Activated CD4-positive, alpha-beta memory T cell treated with anti-CD3 and anti-CD28 coated beads, Interleukin-2, amount 10 ng/mL, durations not matched to agents 7 days and 5 days (primary cell): ENCODE measurements around the gene CLRN1. TPM values are rescaled to one million over a fixed set of nuclear protein-coding genes. Genes with fewer than 3 reads are reported as not detected.

Source experiments
- CTCF ChIA-PET: fragments of 350-600 bp; sonication (Branson Sonifier 250); formaldehyde crosslinking; loops from one replicate; lab custom pipeline; 2021; ENCODE audit warnings: antibody characterized with exemption, inconsistent platforms; lab: Charles Lee
- POLR2A ChIA-PET: fragments of 350-600 bp; sonication (Branson Sonifier 250); formaldehyde crosslinking; loops from one replicate; lab custom pipeline; 2021; ENCODE audit warnings: antibody characterized with exemption; lab: Charles Lee
- DNase-seq: peaks from one replicate; pipeline ENCODE4 v3.0.0-alpha.2; 2020
- H3K27ac Mint-ChIP-seq: one replicate; pipeline ENCODE4 v1.8.0; 2021; ENCODE audit warnings: mild to moderate bottlenecking, mixed read lengths
- H3K27me3 Mint-ChIP-seq: one replicate; pipeline ENCODE4 v1.8.0; 2021; ENCODE audit warnings: mixed read lengths
- H3K36me3 Mint-ChIP-seq: one replicate; pipeline ENCODE4 v1.8.0; 2021; ENCODE audit warnings: low read depth, mixed read lengths
- H3K4me1 Mint-ChIP-seq: one replicate; pipeline ENCODE4 v1.8.0; 2021; ENCODE audit warnings: mixed read lengths
- H3K4me3 Mint-ChIP-seq: one replicate; pipeline ENCODE4 v1.8.0; 2021; ENCODE audit warnings: mild to moderate bottlenecking, mixed read lengths
- H3K9me3 Mint-ChIP-seq: one replicate; pipeline ENCODE4 v1.8.0; 2021; ENCODE audit warnings: mixed read lengths
- total RNA-seq, 2 experiments: library from RNA; stranded (reverse); gene quantifications; one replicate each; pipeline ENCODE4 v1.2.3, GENCODE V29; 2021

CLRN1 gene, protein sequence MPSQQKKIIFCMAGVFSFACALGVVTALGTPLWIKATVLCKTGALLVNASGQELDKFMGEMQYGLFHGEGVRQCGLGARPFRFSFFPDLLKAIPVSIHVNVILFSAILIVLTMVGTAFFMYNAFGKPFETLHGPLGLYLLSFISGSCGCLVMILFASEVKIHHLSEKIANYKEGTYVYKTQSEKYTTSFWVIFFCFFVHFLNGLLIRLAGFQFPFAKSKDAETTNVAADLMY
- not detected for total RNA-seq

DNA sequence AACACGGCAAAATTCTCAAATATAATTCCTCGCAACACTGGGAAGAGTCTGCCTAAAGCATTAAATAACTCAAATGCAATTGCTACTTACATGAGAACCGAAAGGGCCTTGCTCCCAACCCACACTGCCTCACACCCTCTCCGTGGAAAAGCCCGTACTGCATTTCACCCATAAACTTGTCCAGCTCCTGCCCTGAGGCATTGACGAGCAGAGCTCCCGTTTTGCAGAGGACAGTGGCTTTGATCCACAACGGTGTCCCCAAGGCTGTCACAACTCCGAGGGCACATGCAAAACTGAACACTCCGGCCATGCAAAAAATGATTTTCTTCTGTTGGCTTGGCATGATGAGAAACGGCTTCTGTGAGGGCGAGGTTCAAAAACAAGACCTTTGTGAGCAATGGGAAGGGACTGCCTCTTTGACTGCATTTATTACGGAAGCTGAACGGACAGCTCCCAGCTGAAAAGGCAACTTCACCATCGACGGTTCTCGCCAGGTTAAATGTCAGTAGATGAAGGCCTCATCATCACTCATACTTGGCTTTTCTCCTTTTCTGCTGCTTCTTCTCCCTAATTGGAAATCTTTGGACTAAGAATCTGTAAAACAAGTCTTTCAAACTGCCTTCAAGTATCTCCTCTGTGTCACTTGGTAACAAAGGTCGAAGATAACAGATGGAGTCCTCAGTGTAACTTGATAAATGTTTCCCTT, at the start of gene CLRN1:
TSS of gene CLRN1 (minus strand) at position 362 of the 706 bp plus-strand sequence. CDS start at position 343, 19 bp downstream.
- no peaks in the 10 kb centered on the region for H3K36me3 Mint-ChIP-seq
- H3K4me1 Mint-ChIP-seq, result no peaks in the 10 kb centered on the region
- H3K27me3 Mint-ChIP-seq, result peaks cover 17% of the 10 kb centered on the region
- no peak for DNase-seq
- ChIA-PET POLR2A (no interaction called here), CTCF (no interaction called here)
- no peak within 1 kb of the TSS for H3K27ac Mint-ChIP-seq
- H3K4me3 Mint-ChIP-seq, result no peak within 1 kb of the TSS
- no peaks in the 10 kb centered on the region for H3K9me3 Mint-ChIP-seq

DNA sequence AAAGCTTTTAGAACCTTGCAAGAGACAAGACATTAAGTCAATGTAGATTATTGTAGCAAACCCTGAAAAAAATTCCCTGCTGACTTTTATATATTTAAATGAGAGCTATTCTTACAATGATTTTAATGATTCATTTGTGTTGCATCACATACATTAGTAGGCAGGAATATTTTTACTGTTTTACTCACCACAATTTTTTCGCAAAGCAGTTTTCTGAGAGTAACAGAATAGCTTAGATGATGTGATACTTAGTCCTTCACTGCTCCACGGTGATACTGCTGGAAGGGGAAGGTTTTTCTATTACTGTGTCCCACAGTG, 43.9 kb upstream of the CLRN1 start:
- Mint-ChIP-seq H3K27ac (no peak overlapping the region), H3K27me3 (peaks cover 21% of the 10 kb centered on the region), H3K9me3 (no peaks in the 10 kb centered on the region), H3K4me1 (no peaks in the 10 kb centered on the region), H3K4me3 (no peak overlapping the region), H3K36me3 (no peaks in the 10 kb centered on the region)
- DNase-seq, result no peak
- ChIA-PET CTCF (interaction anchor here (0.6 to 1.2 kb wide), 2 partner anchors 70 to 161 kb away, joined by 3 read pairs; no protein-coding TSS in a partner anchor), POLR2A (no interaction called here)

DNA sequence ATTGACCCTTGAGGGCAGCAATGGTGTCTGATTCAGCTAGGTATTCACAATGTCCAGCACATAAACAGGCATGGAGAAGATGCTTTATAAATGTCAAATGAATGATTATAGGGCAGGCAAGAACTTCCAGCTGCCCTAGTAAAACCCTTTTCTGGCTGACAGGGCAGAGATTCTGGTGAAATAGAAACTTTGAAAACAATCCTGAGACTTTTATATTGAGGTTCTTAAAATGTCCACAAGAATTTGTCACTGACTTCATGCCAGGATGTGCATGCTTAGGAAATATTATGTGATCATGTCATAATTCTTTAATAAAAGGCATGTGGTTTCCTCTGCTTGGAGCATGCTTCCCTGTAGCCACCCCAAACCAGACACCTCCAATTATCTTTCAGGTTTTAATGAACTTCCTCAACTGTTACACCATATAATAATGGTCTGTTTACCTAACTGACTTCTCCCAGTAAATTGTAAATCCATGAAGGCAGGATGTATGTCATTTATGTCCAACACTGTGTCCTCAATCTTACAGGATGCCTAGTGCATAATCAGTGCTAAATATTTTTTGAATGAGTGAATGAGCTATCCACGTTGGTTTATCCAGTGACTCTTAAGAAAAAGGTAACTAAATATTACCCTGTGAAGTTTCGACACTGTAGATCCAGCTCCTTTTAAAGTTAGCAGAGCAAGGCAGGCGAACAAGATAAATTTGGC, 43.4 kb upstream of the CLRN1 start:
- DNase-seq, result no peak
- Mint-ChIP-seq H3K27me3 (peaks cover 18% of the 10 kb centered on the region), H3K4me3 (no peak overlapping the region), H3K27ac (no peak overlapping the region), H3K36me3 (no peaks in the 10 kb centered on the region), H3K9me3 (no peaks in the 10 kb centered on the region), H3K4me1 (no peaks in the 10 kb centered on the region)
- ChIA-PET POLR2A (no interaction called here), CTCF (interaction anchor here (1.2 kb wide), 1 partner anchor 71 kb away, joined by 3 read pairs; no protein-coding TSS in a partner anchor)

DNA sequence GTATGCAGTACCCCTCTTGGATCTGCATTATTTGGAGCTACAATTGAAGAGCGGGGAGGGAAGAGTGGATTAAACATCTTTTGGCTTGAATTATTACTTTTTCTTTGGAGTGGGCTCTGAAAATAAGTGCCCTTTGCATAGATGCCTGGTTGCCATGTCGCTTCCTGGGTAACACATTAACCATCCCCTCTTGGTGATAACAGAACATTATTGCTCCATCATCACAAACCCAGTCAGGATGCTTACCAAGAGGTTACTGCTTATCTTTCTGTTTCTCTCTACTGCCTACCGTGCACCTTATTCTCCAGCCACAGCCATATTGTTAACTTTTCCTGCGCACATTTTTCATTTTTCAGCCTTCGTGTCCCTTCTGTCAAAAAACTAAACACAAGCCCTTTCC, 42.7 kb upstream of the CLRN1 start:
- CTCF ChIA-PET, result no interaction called here
- POLR2A ChIA-PET, result no interaction called here
- Mint-ChIP-seq H3K36me3 (no peaks in the 10 kb centered on the region), H3K27me3 (peaks cover 18% of the 10 kb centered on the region), H3K27ac (no peak overlapping the region), H3K9me3 (no peaks in the 10 kb centered on the region), H3K4me3 (no peak overlapping the region), H3K4me1 (no peaks in the 10 kb centered on the region)
- DNase-seq, result no peak

DNA sequence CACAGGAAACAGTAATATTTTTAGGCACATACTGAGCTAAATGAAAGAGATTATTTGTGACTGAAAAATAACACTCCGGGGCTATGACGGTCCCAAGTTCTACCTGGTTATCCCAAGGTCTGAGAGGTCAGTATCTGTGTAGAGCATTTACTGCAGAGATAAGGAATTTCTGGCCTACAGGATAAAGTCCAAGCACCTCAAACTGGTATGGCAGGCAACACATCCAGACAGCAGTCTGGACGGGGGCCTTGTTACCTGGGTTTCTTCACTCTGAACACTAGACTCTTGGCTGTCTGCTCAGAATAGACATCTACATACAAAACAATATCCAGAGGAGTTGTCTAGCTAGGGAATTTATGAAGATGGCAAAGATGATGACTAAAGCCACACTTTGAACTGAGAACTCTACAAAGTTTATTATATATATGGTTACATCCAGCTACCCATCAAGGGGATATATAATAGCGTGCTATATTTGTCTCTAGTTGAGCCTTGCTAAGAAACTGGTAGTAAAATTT, 42.0 kb upstream of the CLRN1 start:
- Mint-ChIP-seq H3K4me3 (no peak overlapping the region), H3K27me3 (peaks cover 19% of the 10 kb centered on the region), H3K4me1 (no peaks in the 10 kb centered on the region), H3K27ac (no peak overlapping the region), H3K9me3 (no peaks in the 10 kb centered on the region), H3K36me3 (no peaks in the 10 kb centered on the region)
- CTCF ChIA-PET, result no interaction called here
- no peak for DNase-seq
- POLR2A ChIA-PET, result no interaction called here

DNA sequence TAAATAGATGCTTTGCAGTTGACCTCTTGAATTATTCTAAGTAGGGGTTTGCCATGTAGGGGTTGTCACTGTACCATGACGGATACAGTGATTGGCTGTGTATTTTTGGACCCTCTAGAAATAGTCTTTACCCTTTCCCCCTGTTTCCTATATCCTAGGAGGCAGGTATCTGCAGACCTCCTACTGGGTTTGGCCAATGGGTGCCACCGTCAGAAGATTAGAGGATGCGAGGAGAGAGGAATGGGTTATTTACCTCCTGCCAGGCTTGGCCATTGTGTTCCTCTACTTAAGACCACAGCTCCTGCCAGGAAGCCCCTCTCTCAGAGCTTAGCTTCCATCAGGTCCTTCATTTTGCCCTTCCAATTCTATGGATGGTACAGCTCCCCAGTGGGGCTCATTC, 40.2 kb upstream of the CLRN1 start:
- H3K27ac Mint-ChIP-seq, result no peak overlapping the region
- POLR2A ChIA-PET, result no interaction called here
- H3K4me3 Mint-ChIP-seq, result no peak overlapping the region
- H3K27me3 Mint-ChIP-seq, result peaks cover 19% of the 10 kb centered on the region
- no peaks in the 10 kb centered on the region for H3K9me3 Mint-ChIP-seq
- H3K4me1 Mint-ChIP-seq, result no peaks in the 10 kb centered on the region
- no peaks in the 10 kb centered on the region for H3K36me3 Mint-ChIP-seq
- no peak for DNase-seq
- CTCF ChIA-PET, result no interaction called here

DNA sequence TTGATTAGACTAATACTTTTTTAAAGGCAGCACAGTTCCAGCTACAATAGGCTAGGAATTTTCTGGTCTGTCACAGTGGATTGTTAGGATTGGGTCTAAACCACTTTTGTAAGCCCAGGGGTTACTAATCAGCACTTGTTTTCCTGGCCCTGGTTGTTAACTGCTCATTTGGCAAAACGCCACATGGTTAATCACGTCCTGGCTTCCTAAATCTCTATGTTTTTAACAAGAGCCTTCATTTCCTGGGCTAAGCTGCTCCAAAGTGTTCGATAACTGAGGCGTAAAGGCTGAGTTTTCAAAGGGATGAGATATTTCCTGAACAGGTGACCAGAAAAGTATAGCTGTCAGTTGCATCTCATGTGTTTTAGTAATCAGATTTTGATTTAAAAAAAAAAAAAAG, 38.9 kb upstream of the CLRN1 start:
- H3K27ac Mint-ChIP-seq, result no peak overlapping the region
- no peaks in the 10 kb centered on the region for H3K4me1 Mint-ChIP-seq
- H3K36me3 Mint-ChIP-seq, result no peaks in the 10 kb centered on the region
- H3K4me3 Mint-ChIP-seq, result no peak overlapping the region
- ChIA-PET POLR2A (no interaction called here), CTCF (no interaction called here)
- no peaks in the 10 kb centered on the region for H3K9me3 Mint-ChIP-seq
- peaks cover 20% of the 10 kb centered on the region for H3K27me3 Mint-ChIP-seq
- DNase-seq, result no peak

DNA sequence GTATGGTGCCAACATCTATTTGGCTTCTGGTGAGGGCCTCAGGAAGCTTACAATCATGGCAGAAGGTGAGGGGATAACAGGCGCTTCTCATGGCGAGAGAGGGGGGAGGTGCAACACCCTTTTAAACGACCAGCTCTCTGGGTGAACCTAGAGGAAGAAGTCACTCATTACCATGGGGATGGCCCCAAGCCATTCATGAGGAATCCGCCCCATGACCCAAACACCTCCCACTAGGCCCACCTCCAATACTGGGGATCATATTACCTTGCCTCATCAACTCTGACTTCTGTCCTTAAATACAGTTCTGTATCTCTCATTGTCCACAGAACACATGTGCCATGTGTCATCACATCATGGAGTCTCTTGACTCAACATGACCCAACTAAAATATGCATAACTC, 37.5 kb upstream of the CLRN1 start:
- CTCF ChIA-PET, result no interaction called here
- H3K4me1 Mint-ChIP-seq, result no peaks in the 10 kb centered on the region
- no peak overlapping the region for H3K27ac Mint-ChIP-seq

DNA sequence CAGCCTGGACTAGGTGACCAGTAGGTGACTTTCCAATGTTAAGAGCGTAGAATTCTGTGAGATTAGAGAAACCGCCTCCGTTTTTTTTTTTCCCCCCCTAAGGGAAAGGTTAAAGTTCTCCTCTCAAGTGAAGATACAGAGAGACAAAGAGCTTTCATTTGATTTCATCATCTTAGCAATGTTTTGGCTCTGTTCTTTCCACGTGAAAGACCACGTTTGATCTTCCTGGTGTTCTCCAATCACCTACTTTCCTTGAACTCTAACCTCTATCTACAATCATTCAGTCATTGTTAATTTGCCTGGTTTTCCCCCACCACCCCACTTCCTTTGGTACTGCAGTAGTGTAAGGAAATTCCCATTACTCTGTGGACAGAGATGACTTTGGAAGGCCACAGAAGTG, 36.9 kb upstream of the CLRN1 start:
- ChIA-PET CTCF (interaction anchor here (0.6 kb wide), 1 partner anchor 15 kb away, joined by 3 read pairs; no protein-coding TSS in a partner anchor), POLR2A (no interaction called here)
- H3K4me3 Mint-ChIP-seq, result no peak overlapping the region
- H3K27me3 Mint-ChIP-seq, result peaks cover 15% of the 10 kb centered on the region
- H3K36me3 Mint-ChIP-seq, result no peaks in the 10 kb centered on the region
- H3K4me1 Mint-ChIP-seq, result no peaks in the 10 kb centered on the region
- H3K9me3 Mint-ChIP-seq, result no peaks in the 10 kb centered on the region
- no peak for DNase-seq
- H3K27ac Mint-ChIP-seq, result no peak overlapping the region

More for the DNA sequence above, 37.5 kb upstream of the CLRN1 start:
- Mint-ChIP-seq H3K27me3 (peaks cover 12% of the 10 kb centered on the region), H3K9me3 (no peaks in the 10 kb centered on the region), H3K4me3 (no peak overlapping the region), H3K36me3 (no peaks in the 10 kb centered on the region)
- no peak for DNase-seq
- POLR2A ChIA-PET, result no interaction called here

DNA sequence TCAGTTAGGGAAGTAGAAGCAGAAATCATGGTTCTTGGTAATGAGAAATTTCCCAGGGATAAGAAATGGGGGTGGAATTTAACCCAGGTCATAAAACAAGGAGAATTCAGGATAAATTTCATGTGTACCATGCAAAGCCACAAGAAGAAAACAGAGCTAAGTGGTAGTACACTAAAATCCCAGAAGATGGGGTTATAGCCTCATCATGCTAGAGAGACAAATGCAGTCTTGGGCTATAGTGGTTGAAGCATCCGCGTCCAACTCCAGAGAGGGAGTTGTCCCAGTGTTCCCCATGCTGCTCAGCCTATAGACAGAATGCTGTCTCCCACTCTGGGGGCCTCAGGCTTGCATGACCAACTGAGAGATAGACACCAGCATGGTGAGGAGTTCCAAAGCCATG, 36.2 kb upstream of the CLRN1 start:
- Mint-ChIP-seq H3K27me3 (peaks cover 15% of the 10 kb centered on the region), H3K4me3 (no peak overlapping the region), H3K4me1 (no peaks in the 10 kb centered on the region), H3K27ac (no peak overlapping the region), H3K9me3 (no peaks in the 10 kb centered on the region), H3K36me3 (no peaks in the 10 kb centered on the region)
- no peak for DNase-seq
- POLR2A ChIA-PET, result no interaction called here
- CTCF ChIA-PET, result no interaction called here

DNA sequence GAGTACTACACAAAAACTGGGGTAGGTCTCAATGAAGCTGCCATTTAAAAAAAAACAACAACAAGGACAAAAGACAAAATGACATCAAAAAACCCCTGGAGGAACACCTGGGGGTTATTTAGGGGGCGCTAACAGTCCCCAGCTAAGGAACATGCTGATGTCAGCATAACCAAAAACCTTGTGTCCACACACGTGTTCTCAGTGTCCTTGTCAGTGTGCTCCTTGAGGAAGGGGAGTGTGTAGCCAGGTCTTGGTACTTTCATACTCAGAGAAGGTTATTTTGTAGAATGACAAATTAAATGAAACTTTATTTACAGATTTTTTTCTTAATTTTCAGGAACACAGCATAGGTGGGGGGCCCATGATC, 31.2 kb upstream of the CLRN1 start:
- ChIA-PET POLR2A (no interaction called here), CTCF (no interaction called here)
- H3K36me3 Mint-ChIP-seq, result no peaks in the 10 kb centered on the region
- H3K27me3 Mint-ChIP-seq, result peaks cover 12% of the 10 kb centered on the region
- H3K4me1 Mint-ChIP-seq, result no peaks in the 10 kb centered on the region
- H3K27ac Mint-ChIP-seq, result no peak overlapping the region
- no peaks in the 10 kb centered on the region for H3K9me3 Mint-ChIP-seq
- no peak overlapping the region for H3K4me3 Mint-ChIP-seq
- DNase-seq, result no peak

DNA sequence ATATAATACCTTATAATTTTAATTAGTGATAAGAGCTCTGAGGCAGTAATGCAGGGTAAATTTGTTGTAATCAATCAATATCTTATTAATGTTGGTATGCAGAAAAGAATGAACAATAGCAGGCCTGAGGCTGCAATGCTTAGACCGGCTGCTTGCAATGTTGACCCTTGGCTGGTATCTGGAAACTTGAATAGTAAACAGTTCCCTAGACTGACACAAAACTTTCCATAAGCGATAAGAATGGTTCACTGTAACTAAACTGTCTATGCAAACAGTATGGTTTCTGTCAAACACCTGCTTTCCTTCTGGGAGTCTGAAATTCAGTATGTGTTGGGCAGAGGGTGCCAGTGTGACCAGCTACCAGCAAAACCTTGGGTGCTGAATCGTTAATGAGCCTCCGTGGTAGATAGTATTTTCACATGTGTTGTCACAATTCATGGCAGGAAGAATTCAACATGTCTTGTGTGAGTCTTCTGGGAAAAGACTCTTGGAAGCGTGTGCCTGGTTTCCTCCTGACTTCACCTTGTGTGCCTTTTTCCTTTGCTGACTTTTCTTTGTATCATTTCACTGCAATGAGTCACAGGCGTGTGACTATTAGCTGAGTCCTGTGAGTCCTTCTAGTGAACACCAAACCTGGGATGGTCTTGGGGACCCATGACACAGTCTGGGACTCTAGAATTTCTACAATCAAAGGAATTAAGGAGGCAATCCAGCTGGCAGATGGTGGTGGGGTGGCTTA, 30.7 kb upstream of the CLRN1 start:
- Mint-ChIP-seq H3K4me3 (no peak overlapping the region), H3K9me3 (no peaks in the 10 kb centered on the region), H3K36me3 (no peaks in the 10 kb centered on the region), H3K27me3 (peaks cover 14% of the 10 kb centered on the region), H3K27ac (no peak overlapping the region), H3K4me1 (no peaks in the 10 kb centered on the region)
- POLR2A ChIA-PET, result no interaction called here
- CTCF ChIA-PET, result interaction anchor here (0.6 kb wide), 1 partner anchor 1951 kb away, joined by 4 read pairs; no protein-coding TSS in a partner anchor
- DNase-seq, result no peak
